HG02970 (cell line): ENCODE measurements around the gene CBARP.

ENCODE experiments used
- ATAC-seq: cut with Tn5 transposase; IDR thresholded peaks from one replicate; pipeline ENCODE4 v1.9.1; 2021; ENCODE audit warnings: mild to moderate bottlenecking, moderate library complexity, moderate number of reproducible peaks; ENCODE audit not compliant: unreplicated experiment, low FRiP score

Gene CBARP

DNA sequence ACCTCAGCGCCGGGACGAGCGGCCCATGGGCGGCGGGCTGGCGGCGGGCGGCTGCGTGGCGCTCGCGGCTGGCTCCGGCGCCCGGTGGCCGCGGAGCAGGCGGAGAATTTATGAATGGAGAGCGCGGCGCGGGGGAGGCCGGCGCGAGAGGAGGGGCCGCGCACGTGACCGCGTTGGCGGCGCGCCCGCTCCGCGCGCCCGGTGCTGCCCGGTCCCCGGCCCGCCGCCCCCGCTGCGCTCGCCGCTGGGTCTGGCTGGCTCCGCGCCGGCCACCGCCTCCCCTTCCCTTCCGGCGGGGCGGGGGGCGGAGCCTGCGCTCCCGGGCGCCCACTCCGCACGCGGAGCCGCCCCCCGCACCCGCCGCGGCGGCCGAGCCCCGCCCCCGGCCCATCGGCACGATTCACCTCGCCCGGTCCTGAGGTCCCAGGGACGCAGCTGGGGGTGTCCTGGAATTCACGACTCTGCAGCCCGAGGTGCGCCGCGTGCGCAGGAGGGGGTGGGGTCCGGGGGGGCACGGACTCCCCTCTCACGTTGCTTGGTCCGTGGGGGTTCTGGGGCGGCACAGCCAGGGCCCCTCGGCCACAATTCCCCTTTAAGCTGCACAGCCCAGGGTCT is at the start of gene CBARP:
Gene CBARP (minus strand): TSS at position 252 of the 615 bp plus-strand sequence. CDS start 1,905 bp downstream, outside the sequence.
- no peak for ATAC-seq

GRCh38 chr19:1286487-1287353 is 48.9 kb upstream of the CBARP start:
- no peak for ATAC-seq

DNA sequence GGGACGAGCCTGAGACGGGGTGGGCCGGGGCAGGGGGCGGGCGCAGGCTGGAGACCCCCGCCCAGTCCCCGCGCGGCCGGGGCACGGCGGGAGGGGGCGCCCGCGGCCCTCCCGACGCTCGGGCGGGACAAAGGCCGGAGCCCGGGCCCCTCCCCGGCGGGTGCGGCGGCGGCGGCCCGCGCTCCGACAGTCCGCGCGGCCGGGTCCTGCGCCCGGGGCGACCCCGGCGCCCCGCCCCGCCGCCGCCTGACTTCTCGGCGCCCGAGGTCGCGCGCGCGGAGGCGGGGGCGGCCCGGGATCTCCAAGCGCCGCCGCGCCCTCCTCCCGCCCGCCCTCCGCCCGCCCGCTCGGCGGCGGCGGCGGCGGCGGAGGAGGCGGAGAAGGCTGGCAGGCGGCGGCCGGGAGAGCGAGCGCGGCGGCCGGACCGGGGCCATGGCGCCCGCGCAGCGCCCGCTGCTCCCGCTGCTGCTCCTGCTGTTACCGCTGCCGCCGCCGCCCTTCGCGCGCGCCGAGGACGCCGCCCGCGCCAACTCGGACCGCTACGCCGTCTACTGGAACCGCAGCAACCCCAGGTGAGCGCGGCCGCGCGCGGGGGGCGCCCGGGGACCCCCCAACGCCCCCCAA is 48.0 kb upstream of the CBARP start, which contains the start of gene EFNA2:
Gene EFNA2 (plus strand): TSS at position 137 of the 624 bp plus-strand sequence. CDS start 296 bp downstream, at position 433.
- no peak for ATAC-seq

DNA sequence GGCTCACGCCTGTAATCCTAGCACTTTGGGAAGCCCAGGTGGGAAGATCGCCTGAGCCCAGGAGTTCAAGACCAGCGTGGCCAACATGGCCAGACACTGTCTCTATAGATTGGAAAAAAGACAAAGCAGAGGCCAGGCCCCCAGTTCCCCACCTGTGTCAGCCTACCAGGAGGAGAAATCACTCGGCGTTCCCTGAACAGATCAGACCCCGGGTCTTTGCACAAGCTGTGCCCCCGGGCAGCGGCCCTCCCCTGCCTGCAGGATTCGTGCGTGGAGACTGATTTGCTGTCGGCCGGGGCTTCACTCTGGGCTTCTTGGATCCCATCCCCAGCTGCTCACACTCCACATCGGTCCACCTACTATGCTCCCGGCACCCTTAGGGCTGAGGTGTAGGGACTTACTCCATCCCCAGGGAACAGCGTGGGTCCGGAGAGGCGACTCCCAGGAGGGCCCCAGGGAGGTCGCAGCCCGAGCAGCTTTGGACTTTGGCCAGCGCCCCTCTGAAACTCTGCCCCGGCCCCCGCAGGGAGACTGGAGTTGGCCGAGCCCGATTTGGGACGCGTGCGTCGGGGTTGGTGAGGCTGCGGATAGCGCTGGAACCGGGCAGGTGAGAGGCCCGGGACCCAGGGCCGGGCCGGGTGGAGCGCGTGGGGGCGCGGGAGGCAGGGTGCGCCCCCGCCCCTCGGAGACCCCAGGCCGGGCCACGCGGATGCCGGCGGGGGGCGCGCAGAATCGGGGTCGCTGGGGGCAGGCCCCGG is 47.4 kb upstream of the CBARP start:
- no peak for ATAC-seq

GRCh38 chr19:1284293-1284978 is 46.6 kb upstream of the CBARP start:
- ATAC-seq: no peak

DNA sequence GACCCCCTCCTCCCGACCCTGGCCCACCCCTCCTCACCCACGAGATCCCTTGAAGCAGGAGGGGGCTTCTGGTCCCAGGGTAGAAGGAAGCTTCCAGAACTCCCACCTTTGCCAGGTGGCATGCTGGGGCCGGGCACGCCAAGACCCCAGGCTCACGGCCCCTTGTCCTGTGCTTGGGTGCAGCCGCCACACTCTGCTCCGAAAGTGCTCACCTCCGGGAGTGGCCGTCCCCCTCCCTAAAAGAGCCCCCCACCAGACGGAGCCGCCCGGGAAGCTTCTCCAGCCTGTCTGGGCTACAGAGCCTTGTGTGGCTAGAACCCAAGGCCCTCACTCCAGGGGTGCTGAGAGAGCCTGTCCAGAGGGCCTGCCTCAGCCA is 46.1 kb upstream of the CBARP start:
- no peak for ATAC-seq

- ATAC-seq: no peak
Observed at GRCh38 chr19:1283207-1283916, 45.6 kb upstream of the CBARP start.

DNA sequence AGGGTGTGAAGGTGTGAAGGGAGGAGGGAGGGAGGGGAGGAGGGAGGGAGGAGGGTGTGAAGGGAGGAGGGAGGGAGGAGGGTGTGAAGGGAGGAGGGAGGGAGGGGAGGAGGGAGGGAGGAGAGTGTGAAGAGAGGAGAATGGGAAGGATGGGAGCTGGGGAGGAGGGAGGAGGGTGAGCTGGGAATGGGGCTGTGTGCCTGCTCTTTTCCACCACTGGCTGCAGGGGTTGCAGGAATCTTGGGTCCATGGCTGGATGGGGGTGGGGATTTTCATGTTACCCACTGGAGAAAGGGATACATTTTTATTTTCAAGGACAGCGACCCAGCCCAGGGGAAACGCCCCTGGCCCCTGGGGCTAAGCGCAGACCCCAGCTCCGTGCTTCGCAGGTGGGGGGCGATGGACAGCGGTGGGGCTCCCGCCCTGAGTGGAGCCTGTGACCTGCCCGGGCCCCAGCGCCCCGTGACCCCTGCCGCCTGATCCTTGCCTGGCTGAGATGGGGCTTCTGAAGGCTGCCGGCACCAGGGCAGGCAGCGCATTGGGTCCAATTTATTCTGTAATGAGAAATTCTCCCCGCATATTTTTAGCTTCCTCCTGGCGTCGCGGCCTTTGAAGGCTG is 44.9 kb upstream of the CBARP start:
- ATAC-seq: no peak

DNA sequence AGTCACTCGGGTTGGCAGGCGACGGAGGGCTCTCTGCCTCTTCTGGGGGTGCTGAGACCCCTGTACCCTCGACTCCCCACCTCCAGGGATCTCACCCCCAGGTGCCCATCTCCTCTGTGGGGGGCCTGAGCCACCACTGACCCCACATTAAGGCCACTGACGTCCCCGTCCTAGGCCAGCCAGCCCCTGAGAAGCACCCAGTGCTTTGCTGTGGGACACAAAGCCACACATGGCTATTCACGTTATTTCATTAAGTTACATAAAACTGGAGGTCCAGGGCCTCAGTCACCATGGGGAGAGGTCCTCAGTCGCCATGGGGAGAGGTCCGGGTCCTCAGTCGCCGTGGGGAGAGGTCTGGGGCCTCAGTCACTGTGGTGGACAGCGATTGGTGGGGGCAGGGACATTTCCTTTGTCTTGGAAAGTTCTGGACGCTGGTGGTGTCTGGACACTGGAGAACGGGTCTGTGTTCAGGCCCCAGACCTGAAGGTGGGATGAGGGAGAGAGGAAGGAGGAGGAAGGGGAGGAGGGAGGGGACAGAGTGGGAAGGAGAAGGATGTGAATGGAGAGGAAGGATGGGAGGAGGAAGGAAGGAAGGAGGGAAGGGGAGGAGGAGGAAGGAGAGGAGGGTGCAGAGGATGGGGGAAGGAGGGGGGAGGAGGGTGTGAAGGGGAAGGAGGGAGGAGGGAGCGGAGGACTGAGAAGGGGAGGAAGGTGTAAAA is 43.9 kb upstream of the CBARP start:
- no peak for ATAC-seq

DNA sequence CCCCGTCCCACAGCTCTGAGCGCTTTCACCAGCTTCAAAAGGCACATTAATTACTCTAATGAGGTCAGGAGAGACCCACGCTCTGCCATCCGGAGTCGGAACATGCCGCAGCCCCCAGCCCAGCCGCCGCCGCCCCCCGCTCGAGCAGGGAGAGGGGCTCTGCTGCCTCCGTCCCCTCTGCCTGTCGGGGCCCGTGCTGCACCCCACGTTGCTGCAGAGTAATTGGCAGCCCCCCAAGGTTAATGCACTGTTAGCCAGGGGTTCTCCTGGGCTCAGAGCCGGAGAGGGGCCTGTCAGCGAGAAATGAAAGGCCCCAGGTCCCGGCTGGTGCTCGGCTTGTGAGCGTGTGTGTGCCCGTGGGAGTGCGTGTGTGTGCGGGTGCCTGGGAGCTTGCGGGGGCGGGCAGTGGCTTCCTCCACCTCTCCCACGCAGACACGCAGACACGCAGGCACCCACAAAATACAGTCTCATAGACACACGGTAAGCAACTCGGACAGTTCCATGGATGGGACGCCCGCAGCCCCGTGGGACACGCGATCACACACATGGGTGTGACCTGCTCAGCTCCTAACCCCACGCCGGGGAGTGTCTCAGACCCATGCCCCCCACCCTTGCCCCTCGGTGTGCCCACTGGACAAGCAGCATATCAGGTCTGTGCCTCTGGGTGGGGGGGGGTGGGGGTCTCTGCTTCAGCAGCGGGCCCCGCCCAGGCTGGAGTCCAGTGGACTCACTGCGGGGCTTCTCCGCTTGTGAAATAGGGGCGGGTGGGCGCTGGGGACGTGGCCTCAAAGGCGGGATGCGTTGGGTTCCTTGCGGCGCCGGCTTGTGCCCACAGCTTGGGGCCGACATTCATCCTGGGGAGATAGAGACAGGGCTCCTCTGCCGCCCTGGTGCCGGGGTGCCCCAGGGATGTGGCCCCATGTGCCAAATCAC is 43.1 kb upstream of the CBARP start:
- ATAC-seq: no peak

GRCh38 chr19:1279782-1280341 is 42.1 kb upstream of the CBARP start:
- ATAC-seq: no peak

GRCh38 chr19:1278713-1279660 is 41.2 kb upstream of the CBARP start:
- no peak for ATAC-seq

DNA sequence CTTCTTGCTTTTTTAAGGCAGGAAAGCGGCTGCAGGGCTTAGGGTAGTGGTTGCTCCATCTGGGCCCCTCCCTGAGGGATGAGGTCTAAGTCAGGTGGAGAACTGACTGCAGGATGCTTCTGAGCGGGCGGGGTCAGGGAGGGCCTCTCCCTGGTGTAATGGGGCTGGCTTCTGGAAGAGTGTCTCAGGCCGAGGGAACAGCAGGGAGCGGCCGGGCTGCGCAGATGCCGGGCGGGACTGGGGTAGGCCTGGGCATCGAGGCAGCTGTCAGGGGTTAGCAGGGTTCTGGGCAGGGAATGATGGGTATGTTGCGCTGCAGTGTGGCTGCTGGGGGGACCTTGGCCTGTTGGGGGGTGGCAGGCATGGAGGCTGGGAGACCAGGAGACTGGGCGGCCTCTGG is 40.3 kb upstream of the CBARP start:
- no peak for ATAC-seq

DNA sequence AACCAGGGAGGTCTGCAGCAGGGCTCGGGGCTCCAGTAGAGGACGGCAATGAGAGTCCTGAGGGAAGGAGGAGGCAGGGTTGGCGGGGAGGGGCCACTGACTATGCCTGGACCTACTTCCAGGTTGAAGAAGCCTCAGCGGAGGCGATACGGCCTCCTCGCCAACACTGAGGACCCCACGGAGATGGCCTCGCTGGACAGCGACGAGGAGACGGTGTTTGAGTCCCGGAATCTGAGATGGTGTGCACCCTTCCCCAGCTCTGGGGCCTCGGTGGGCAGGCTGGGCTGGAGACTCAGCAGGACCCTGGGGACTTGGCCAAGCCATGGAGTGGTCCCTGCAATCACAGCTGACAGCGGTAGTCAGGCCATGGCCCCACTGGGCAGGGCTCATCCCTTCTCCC is 39.3 kb upstream of the CBARP start:
- no peak for ATAC-seq

GRCh38 chr19:1276628-1277022 is 38.8 kb upstream of the CBARP start:
- no peak for ATAC-seq
